Astrocyte of the spinal cord (primary cell): ENCODE measurements around the gene EXOC4.
"Not testable (repeated sequence)": the region's sequence is repeated elsewhere in the genome, so short reads cannot be mapped to it uniquely, and the experiment has no call there.

Experiments
- DNase-seq: peaks from one replicate; pipeline ENCODE4 v3.0.0; 2011; ENCODE audit warnings: low read depth, low spot score
- H3K4me3 ChIP-seq: 2 replicates; pipeline ENCODE4 v1.5.1; 2011; ENCODE audit warnings: low read depth, mild to moderate bottlenecking, low read length, moderate library complexity
- in situ Hi-C: cut with HindIII; loops from 2 replicates; pipeline ENCODE4 v1.10.0; 2017; ENCODE audit warnings: low sequenced_read_pairs
- TF ChIP-seq, protein P1 (sequence below): IDR thresholded peaks from 2 replicates; pipeline ENCODE4 v1.5.1; 2012; ENCODE audit warnings: low read depth, mild to moderate bottlenecking, low read length, inconsistent platforms

Gene EXOC4

GRCh38 chr7:133319842-133320241 is 67.0 kb downstream of the EXOC4 start:
- in situ Hi-C loops = no loop called here
- H3K4me3 ChIP-seq = no peak overlapping the region
- no peak for DNase-seq
- TF ChIP-seq, protein P1, sequence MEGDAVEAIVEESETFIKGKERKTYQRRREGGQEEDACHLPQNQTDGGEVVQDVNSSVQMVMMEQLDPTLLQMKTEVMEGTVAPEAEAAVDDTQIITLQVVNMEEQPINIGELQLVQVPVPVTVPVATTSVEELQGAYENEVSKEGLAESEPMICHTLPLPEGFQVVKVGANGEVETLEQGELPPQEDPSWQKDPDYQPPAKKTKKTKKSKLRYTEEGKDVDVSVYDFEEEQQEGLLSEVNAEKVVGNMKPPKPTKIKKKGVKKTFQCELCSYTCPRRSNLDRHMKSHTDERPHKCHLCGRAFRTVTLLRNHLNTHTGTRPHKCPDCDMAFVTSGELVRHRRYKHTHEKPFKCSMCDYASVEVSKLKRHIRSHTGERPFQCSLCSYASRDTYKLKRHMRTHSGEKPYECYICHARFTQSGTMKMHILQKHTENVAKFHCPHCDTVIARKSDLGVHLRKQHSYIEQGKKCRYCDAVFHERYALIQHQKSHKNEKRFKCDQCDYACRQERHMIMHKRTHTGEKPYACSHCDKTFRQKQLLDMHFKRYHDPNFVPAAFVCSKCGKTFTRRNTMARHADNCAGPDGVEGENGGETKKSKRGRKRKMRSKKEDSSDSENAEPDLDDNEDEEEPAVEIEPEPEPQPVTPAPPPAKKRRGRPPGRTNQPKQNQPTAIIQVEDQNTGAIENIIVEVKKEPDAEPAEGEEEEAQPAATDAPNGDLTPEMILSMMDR = no peak

- no peak for DNase-seq
- in situ Hi-C loops = no loop called here
- H3K4me3 ChIP-seq = no peak overlapping the region
- TF ChIP-seq, protein P1 = no peak
Measured at GRCh38 chr7:133320891-133321290, 68.0 kb downstream of the EXOC4 start.

GRCh38 chr7:133321366-133321765 is 68.5 kb downstream of the EXOC4 start:
- in situ Hi-C loops, H3K4me3 ChIP-seq, DNase-seq: not testable (repeated sequence)

DNA sequence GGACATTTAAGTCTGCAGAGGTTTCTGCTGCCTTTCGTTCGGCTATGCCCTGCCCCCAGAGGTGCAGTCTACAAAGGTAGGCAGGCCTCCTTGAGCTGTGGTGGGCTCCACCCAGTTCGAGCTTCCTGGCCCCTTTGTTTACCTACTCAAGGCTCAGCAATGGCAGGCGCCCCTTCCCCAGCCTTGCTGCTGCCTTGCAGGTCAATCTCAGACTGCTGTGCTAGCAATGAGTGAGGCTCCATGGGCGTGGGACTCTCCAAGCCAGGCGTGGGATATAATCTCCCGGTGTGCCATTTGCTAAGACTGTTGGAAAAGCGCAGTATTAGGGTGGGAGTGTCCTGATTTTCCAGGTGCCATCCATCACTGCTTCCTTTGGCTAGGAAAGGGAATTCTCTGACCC is 73.9 kb downstream of the EXOC4 start:
- H3K4me3 ChIP-seq, DNase-seq, in situ Hi-C loops: not testable (repeated sequence)

DNA sequence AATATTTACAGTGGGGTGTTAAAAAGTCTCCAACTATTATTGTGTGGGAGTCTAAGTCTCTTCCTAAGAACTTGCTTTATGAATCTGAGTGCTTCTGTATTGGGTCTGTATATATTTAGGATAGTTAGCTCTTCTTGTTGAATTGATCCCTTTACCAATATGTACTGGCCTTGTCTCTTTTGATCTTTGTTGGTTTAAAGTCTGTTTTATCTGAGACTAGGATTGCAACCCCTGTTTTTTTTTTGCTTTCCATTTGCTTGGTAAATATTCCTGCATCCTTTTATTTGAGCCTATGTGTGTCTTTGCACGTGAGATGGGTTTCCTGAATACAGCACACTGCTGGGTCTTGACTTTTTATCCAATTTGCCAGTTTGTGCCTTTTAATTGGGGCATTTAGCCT is 75.1 kb downstream of the EXOC4 start:
- in situ Hi-C loops, H3K4me3 ChIP-seq, DNase-seq: not testable (repeated sequence)

DNA sequence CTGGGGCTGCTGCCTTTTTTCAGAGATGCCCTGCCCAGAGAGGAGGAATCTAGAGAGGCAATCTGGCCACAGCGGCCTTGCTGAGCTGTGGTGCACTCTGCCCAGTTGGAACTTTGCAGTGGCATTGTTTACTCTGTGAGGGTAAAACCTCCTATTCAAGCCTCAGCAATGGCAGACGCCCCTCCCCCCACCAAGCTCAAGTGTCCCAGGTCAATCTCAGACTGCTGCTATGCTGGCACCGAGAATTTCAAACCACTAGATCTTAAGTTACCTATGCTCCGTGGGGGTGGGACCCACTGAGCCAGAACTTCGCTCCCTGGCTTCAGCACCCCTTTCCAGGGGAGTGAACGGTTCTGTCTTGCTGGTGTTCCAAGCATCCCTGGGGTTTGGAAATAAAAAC is 77.2 kb downstream of the EXOC4 start:
- TF ChIP-seq, protein P1 = no peak

DNA sequence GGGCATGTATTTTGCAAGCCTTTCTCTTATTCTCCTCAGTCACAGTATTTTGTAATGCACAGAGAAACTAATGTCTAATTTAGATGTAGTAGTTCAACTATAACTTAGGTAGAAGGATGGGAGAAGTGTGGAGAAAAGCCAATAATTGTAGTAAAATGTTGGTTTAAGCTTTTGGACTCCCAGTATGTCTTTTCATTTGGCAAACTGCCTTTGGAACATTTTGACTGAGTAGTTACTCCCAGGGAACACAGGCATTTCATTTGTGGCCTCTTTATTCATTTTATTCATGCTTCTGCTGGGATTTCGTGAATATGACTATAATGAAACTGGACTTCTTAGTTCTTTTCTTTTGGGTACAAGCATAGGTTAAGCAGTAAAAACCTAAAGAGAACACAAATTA is 79.0 kb downstream of the EXOC4 start:
- DNase-seq = peak; percentile 40
- no peak overlapping the region for H3K4me3 ChIP-seq
- in situ Hi-C loops = no loop called here
- TF ChIP-seq, protein P1 = no peak

More for the DNA sequence above, 77.2 kb downstream of the EXOC4 start:
- no peak overlapping the region for H3K4me3 ChIP-seq
- DNase-seq = no peak
- in situ Hi-C loops = no loop called here

GRCh38 chr7:133339772-133340171 is 86.9 kb downstream of the EXOC4 start:
- H3K4me3 ChIP-seq = no peak overlapping the region
- in situ Hi-C loops = no loop called here
- no peak for DNase-seq
- TF ChIP-seq, protein P1 = no peak
